PC-9 (cell line): Measurements from ENCODE around the gene TSPAN11.

Experiments
- CTCF ChIP-seq: fragments of 200-600 bp; sonication (generic); conservative IDR thresholded peaks from 2 replicates; pipeline ENCODE4 v1.6.1; 2017; ENCODE audit warnings: mixed run types, antibody characterized with exemption, mild to moderate bottlenecking, moderate library complexity
- EZH2 ChIP-seq: fragments of 200-600 bp; sonication (generic); IDR thresholded peaks from 2 replicates; pipeline ENCODE4 v1.8.0; 2017; ENCODE audit warnings: antibody characterized with exemption, low read depth

DNA sequence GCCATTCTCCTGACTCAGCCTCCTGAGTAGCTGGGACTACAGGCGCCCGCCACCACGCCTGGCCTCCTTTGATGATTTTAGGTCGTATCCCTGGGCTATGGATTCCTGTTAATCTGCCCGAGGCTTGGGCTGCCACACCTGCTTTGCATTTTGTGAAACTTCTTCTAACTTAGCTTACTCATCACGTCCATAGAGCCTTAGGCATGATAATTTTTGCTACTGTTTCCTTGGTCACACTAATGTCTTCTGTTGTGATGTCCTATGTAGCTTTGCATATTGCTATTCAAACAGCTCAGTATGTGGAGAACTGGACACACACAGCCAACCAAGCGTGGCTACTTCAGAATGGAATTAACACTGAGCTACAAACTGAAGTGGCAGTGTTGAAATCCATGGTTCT is 99.7 kb downstream of the TSPAN11 start:
- no peak for TF ChIP-seq CTCF
- no peak for TF ChIP-seq EZH2
